HL-60 (cell line): Measurements from ENCODE around the gene NCMAP.
"Not testable (repeated sequence)": the region's sequence is repeated elsewhere in the genome, so short reads cannot be mapped to it uniquely, and the experiment has no call there.

Experiments
- DNase-seq, 2 experiments: peaks; one replicate each; pipeline ENCODE4 v3.0.0-alpha.2; 2010 to 2020; ENCODE audit warnings: low read depth in 1 of 2, low spot score in 1 of 2
- H3K27ac ChIP-seq: fragments of 250-450 bp; sonication (Bioruptor Pico); replicated peaks from 2 replicates; pipeline ENCODE4 v1.5.1; 2020; ENCODE audit warnings: mild to moderate bottlenecking, moderate library complexity
- H3K27me3 ChIP-seq: fragments of 250-450 bp; sonication (Bioruptor Pico); 2 replicates; pipeline ENCODE4 v1.5.1; 2021; ENCODE audit warnings: mild to moderate bottlenecking, moderate library complexity; ENCODE audit not compliant: insufficient read depth, poor library complexity, severe bottlenecking
- H3K4me3 ChIP-seq: replicated peaks from 2 replicates; pipeline ENCODE4 v1.5.1; 2011; ENCODE audit warnings: mild to moderate bottlenecking, control low read depth, low read length; ENCODE audit not compliant: insufficient read depth
- GABPA ChIP-seq: IDR thresholded peaks from 2 replicates; pipeline ENCODE4 v1.6.1; 2012; ENCODE audit warnings: low read depth
- POLR2AphosphoS5 ChIP-seq: IDR thresholded peaks from 2 replicates; pipeline ENCODE4 v1.6.1; 2012; ENCODE audit warnings: low read depth
- SPI1 ChIP-seq: IDR thresholded peaks from 2 replicates; pipeline ENCODE4 v1.6.1; 2012; ENCODE audit warnings: low read depth, mild to moderate bottlenecking, borderline replicate concordance
- TF ChIP-seq, protein P1 (sequence below): IDR thresholded peaks from one replicate; pipeline ENCODE4 v1.5.1; 2011; ENCODE audit warnings: low read length, control low read depth, inconsistent platforms; ENCODE audit not compliant: insufficient read depth
- TF ChIP-seq, protein P2 (sequence below): IDR thresholded peaks from 2 replicates; pipeline ENCODE4 v1.6.1; 2012; ENCODE audit warnings: low read depth; ENCODE audit not compliant: insufficient replicate concordance

The NCMAP gene

DNA sequence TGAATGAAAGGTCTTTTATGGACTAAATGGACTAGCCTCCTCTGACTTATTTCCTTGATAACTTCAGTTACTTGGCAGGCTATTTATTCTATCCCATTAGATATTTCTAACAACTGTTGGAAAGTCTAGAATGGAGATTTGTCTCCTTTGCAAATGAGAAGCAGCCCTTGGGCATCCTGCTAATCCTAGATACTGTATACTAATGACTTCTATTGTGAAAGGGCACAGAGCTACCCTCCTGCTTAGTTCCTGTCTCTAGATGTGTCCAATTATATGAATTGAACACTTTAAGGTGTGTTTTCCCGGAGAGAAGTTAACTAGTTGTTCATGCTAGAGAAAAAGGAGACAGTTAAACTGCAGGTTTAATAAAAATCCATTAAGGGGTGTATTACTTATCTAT is 10.2 kb upstream of the NCMAP start:
- H3K4me3 ChIP-seq: no peak overlapping the region
- TF ChIP-seq GABPA: no peak
- no peak for DNase-seq
- H3K27ac ChIP-seq: no peak overlapping the region
- H3K27me3 ChIP-seq: no peaks in the 10 kb centered on the region

DNA sequence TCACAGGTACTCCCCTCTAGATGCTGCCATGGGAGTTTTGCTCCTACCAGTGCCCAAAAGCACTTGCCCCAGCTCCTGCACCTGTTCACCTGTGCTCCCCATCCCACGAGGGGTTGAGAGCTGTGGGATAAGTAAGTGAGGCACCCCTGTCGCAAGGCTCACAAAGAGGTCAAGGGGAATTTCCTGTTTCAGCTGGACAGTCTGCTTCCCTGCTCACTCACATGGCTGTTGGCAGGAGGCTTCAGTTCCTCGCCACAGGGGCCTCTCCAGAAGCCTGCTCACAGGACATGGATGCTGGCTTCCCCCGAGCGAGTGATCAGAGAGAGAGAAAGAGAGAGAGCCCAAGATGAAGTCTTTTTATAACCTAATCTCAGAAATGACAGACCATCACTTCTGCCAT is 8.7 kb upstream of the NCMAP start:
- no peak overlapping the region for H3K27ac ChIP-seq
- TF ChIP-seq GABPA (no peak), POLR2AphosphoS5 (no peak), SPI1 (no peak)
- TF ChIP-seq, protein P1, sequence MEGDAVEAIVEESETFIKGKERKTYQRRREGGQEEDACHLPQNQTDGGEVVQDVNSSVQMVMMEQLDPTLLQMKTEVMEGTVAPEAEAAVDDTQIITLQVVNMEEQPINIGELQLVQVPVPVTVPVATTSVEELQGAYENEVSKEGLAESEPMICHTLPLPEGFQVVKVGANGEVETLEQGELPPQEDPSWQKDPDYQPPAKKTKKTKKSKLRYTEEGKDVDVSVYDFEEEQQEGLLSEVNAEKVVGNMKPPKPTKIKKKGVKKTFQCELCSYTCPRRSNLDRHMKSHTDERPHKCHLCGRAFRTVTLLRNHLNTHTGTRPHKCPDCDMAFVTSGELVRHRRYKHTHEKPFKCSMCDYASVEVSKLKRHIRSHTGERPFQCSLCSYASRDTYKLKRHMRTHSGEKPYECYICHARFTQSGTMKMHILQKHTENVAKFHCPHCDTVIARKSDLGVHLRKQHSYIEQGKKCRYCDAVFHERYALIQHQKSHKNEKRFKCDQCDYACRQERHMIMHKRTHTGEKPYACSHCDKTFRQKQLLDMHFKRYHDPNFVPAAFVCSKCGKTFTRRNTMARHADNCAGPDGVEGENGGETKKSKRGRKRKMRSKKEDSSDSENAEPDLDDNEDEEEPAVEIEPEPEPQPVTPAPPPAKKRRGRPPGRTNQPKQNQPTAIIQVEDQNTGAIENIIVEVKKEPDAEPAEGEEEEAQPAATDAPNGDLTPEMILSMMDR: no peak
- TF ChIP-seq, protein P2, sequence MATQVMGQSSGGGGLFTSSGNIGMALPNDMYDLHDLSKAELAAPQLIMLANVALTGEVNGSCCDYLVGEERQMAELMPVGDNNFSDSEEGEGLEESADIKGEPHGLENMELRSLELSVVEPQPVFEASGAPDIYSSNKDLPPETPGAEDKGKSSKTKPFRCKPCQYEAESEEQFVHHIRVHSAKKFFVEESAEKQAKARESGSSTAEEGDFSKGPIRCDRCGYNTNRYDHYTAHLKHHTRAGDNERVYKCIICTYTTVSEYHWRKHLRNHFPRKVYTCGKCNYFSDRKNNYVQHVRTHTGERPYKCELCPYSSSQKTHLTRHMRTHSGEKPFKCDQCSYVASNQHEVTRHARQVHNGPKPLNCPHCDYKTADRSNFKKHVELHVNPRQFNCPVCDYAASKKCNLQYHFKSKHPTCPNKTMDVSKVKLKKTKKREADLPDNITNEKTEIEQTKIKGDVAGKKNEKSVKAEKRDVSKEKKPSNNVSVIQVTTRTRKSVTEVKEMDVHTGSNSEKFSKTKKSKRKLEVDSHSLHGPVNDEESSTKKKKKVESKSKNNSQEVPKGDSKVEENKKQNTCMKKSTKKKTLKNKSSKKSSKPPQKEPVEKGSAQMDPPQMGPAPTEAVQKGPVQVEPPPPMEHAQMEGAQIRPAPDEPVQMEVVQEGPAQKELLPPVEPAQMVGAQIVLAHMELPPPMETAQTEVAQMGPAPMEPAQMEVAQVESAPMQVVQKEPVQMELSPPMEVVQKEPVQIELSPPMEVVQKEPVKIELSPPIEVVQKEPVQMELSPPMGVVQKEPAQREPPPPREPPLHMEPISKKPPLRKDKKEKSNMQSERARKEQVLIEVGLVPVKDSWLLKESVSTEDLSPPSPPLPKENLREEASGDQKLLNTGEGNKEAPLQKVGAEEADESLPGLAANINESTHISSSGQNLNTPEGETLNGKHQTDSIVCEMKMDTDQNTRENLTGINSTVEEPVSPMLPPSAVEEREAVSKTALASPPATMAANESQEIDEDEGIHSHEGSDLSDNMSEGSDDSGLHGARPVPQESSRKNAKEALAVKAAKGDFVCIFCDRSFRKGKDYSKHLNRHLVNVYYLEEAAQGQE: no peak
- no peaks in the 10 kb centered on the region for H3K27me3 ChIP-seq
- no peak for DNase-seq
- no peak overlapping the region for H3K4me3 ChIP-seq

DNA sequence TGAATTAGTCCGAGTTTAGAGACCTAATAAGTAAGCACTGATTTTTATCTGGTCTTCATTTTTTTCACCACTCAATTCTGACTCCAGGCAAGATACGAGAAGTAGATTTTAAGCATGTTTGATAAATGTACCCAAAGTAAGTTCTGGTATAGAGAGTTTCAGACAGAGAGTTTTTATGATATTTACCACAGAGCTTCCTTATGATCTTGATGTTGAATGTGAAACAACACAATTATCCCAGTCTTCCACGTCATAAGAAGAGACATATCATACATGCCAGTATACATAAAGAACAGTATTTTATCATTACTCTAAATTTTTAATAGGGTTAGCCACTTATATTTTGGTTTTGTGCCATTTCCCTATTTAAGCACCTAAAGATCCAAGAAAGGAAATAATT is 7.8 kb upstream of the NCMAP start:
- Histone ChIP-seq H3K27me3 (no peaks in the 10 kb centered on the region), H3K27ac (no peak overlapping the region), H3K4me3 (no peak overlapping the region)
- TF ChIP-seq, protein P1: no peak
- TF ChIP-seq GABPA (no peak), SPI1 (no peak), POLR2AphosphoS5 (no peak)
- no peak for DNase-seq

DNA sequence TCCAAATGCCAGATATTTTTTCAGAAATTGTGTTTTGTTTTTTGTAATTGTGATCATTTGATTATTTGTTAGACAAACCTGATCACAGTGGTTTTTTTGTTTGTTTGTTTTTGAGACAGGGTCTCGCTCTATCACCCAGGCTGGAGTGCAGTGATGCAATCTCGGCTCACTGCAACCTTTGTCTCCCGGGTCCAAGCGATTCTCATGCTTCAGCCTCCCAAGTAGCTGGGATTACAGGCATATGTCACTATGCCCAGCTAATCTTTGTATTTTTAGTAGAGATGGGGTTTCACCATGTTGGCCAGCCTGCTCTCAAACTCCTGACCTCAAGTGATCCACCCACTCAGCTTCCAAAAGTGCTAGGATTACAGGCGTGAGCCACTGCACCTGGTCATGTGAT is 6.7 kb upstream of the NCMAP start:
- not testable (repeated sequence) for H3K27me3 ChIP-seq, H3K4me3 ChIP-seq, H3K27ac ChIP-seq, DNase-seq

- H3K27me3 ChIP-seq: peaks cover 22% of the 10 kb centered on the region
- no peak overlapping the region for H3K27ac ChIP-seq
- TF ChIP-seq SPI1 (no peak), GABPA (no peak), POLR2AphosphoS5 (no peak)
- TF ChIP-seq, protein P2: no peak
- TF ChIP-seq, protein P1: no peak
- DNase-seq: no peak
- H3K4me3 ChIP-seq: no peak overlapping the region
These were observed 4.5 kb upstream of the NCMAP start for GRCh38 chr1:24551290-24551959.
